Measurements from ENCODE around the gene HELT.

Gene HELT

GRCh38 chr4:185062606-185063005 lies 44.3 kb downstream of the HELT start:
- DNase-seq (ENCODE audit: extremely low read depth, low read depth), result no peak
- no peak for TF ChIP-seq CTCF (IDR thresholded peaks at IDR 0.05; ENCODE audit: low read depth, low read length)

GRCh38 chr4:185066179-185066578 lies 47.9 kb downstream of the HELT start:
- no peak for DNase-seq (ENCODE audit: extremely low read depth, low read depth)
- no peak for TF ChIP-seq CTCF (IDR thresholded peaks at IDR 0.05; ENCODE audit: low read depth, low read length)

GRCh38 chr4:185068837-185069236 lies 50.5 kb downstream of the HELT start:
- TF ChIP-seq CTCF (IDR thresholded peaks at IDR 0.05; ENCODE audit: low read depth, low read length), result no peak
- no peak for DNase-seq (ENCODE audit: extremely low read depth, low read depth)
